Astrocyte of the cerebellum (primary cell): ENCODE measurements around the gene TCF7.

ENCODE experiments used
- DNase-seq: peaks from one replicate; pipeline ENCODE4 v3.0.0-alpha.2; 2011; ENCODE audit warnings: low read depth
- H3K4me3 ChIP-seq: 2 replicates; pipeline ENCODE4 v1.5.1; 2011; ENCODE audit warnings: mild to moderate bottlenecking, low read depth, low read length, moderate library complexity
- CTCF ChIP-seq: IDR thresholded peaks from 2 replicates; pipeline ENCODE4 v1.5.1; 2012; ENCODE audit warnings: low read length, low read depth, moderate library complexity, mild to moderate bottlenecking; ENCODE audit errors: missing control alignments
- in situ Hi-C: cut with HindIII; loops from 2 replicates; pipeline ENCODE4 v1.10.0; 2017; ENCODE audit warnings: low sequenced_read_pairs

The TCF7 gene

GRCh38 chr5:134129411-134130238 is 15.1 kb downstream of the TCF7 start:
- H3K4me3 ChIP-seq, result no peak overlapping the region
- in situ Hi-C loops, result loop anchor here (5.0 kb wide), 1 partner anchor 77 kb away; no protein-coding TSS in a partner anchor
- no peak for TF ChIP-seq CTCF
- no peak for DNase-seq

- no peak for TF ChIP-seq CTCF
- H3K4me3 ChIP-seq, result no peak overlapping the region
- in situ Hi-C loops, result no loop called here
- DNase-seq, result no peak
Observed at GRCh38 chr5:134130239-134130945, 15.9 kb downstream of the TCF7 start.

GRCh38 chr5:134131165-134131564 is 16.7 kb downstream of the TCF7 start:
- in situ Hi-C loops, result no loop called here
- DNase-seq, result no peak
- no peak overlapping the region for H3K4me3 ChIP-seq
- TF ChIP-seq CTCF, result no peak

- no peak for DNase-seq
- in situ Hi-C loops, result no loop called here
- H3K4me3 ChIP-seq, result no peak overlapping the region
- no peak for TF ChIP-seq CTCF
Observed at GRCh38 chr5:134131578-134132350, 17.3 kb downstream of the TCF7 start.

- in situ Hi-C loops, result no loop called here
- TF ChIP-seq CTCF, result no peak
- no peak for DNase-seq
- no peak overlapping the region for H3K4me3 ChIP-seq
Observed at GRCh38 chr5:134132372-134133187, 18.1 kb downstream of the TCF7 start.
